EH (cell line): ENCODE measurements around the gene BAIAP2L2.
A peak's percentile ranks its signal among the peaks of the same experiment; 100 is the strongest.
"Not testable (repeated sequence)": the region's sequence is repeated elsewhere in the genome, so short reads cannot be mapped to it uniquely, and the experiment has no call there.

Experiments
- DNase-seq: peaks from one replicate; pipeline ENCODE4 v3.0.0-alpha.2; 2015; ENCODE audit warnings: low read depth

The BAIAP2L2 gene

GRCh38 chr22:38127869-38128268, 17.4 kb upstream of the BAIAP2L2 start:
- no peak for DNase-seq

GRCh38 chr22:38126928-38127668, 16.6 kb upstream of the BAIAP2L2 start:
- DNase-seq = no peak

- DNase-seq = no peak
Observed at GRCh38 chr22:38125751-38126201, 15.3 kb upstream of the BAIAP2L2 start.

GRCh38 chr22:38125038-38125610, 14.6 kb upstream of the BAIAP2L2 start:
- no peak for DNase-seq

GRCh38 chr22:38124236-38124974, 13.9 kb upstream of the BAIAP2L2 start:
- DNase-seq = peak; percentile 19

GRCh38 chr22:38122616-38123015, 12.1 kb upstream of the BAIAP2L2 start:
- no peak for DNase-seq

GRCh38 chr22:38120359-38121110, 10.1 kb upstream of the BAIAP2L2 start:
- no peak for DNase-seq

GRCh38 chr22:38118747-38119146, 8.3 kb upstream of the BAIAP2L2 start:
- DNase-seq = not testable (repeated sequence)

GRCh38 chr22:38118182-38118581, 7.7 kb upstream of the BAIAP2L2 start:
- no peak for DNase-seq

- DNase-seq = not testable (repeated sequence)
Observed at GRCh38 chr22:38117556-38117955, 7.1 kb upstream of the BAIAP2L2 start.

GRCh38 chr22:38115423-38116205, 5.1 kb upstream of the BAIAP2L2 start:
- no peak for DNase-seq

GRCh38 chr22:38114484-38115398, 4.3 kb upstream of the BAIAP2L2 start:
- DNase-seq = peak; percentile 88

- DNase-seq = no peak
Observed at GRCh38 chr22:38112381-38112780, 1.9 kb upstream of the BAIAP2L2 start.

- DNase-seq = no peak
Observed at GRCh38 chr22:38111925-38112355, 1.5 kb upstream of the BAIAP2L2 start.

- DNase-seq = no peak
Observed at GRCh38 chr22:38110863-38111852, 674 bp upstream of the BAIAP2L2 start.

GRCh38 chr22:38109371-38110001, 998 bp downstream of the BAIAP2L2 start:
- no peak for DNase-seq

- no peak for DNase-seq
Observed at GRCh38 chr22:38108561-38109319, 1.7 kb downstream of the BAIAP2L2 start.
